K562 (cell line): ENCODE measurements around the gene IMMP2L. TPM values are rescaled to one million over a fixed set of nuclear protein-coding genes. Genes with fewer than 3 reads are reported as not detected.

Experiments used
- MCM5 ChIP-seq: fragments of 450-650 bp; IDR thresholded peaks from 2 replicates; pipeline ENCODE4 v1.6.1; 2016; ENCODE audit warnings: low read depth
- NFIC ChIP-seq: fragments of 450-650 bp; IDR thresholded peaks from 2 replicates; pipeline ENCODE4 v1.6.1; 2017; ENCODE audit warnings: mild to moderate bottlenecking, inconsistent platforms
- PCBP2 ChIP-seq: fragments of 200-400 bp; formaldehyde crosslinking; IDR thresholded peaks from 2 replicates; pipeline ENCODE4 v1.6.1; 2018; ENCODE audit warnings: low read length, low read depth, mild to moderate bottlenecking, moderate library complexity; ENCODE audit not compliant: poor library complexity, severe bottlenecking
- RBM15 ChIP-seq: fragments of 200-400 bp; formaldehyde crosslinking; IDR thresholded peaks from 2 replicates; pipeline ENCODE4 v1.6.1; 2018; ENCODE audit warnings: mild to moderate bottlenecking, low read length, moderate library complexity; ENCODE audit not compliant: insufficient read depth
- RBM17 ChIP-seq: fragments of 200-400 bp; formaldehyde crosslinking; IDR thresholded peaks from 2 replicates; pipeline ENCODE4 v1.6.1; 2017; ENCODE audit warnings: low read depth, mild to moderate bottlenecking, low read length, borderline replicate concordance
- TFAM ChIP-seq: fragments of 250-450 bp; sonication (Bioruptor Pico); conservative IDR thresholded peaks from 2 replicates; pipeline ENCODE4 v1.5.0; 2021; ENCODE audit warnings: mild to moderate bottlenecking, moderate library complexity
- ZNF707 ChIP-seq: fragments of 250-450 bp; sonication (Bioruptor Pico); conservative IDR thresholded peaks from 2 replicates; pipeline ENCODE4 v1.8.0; 2022; ENCODE audit warnings: inconsistent platforms, mild to moderate bottlenecking, moderate library complexity
- ZNF75A ChIP-seq: fragments of 450-650 bp; formaldehyde crosslinking; IDR thresholded peaks from 2 replicates; pipeline ENCODE4 v1.4.0; 2020; ENCODE audit warnings: mild to moderate bottlenecking
- polyA plus RNA-seq, 8 experiments: library from polyadenylated mRNA; depleted of rRNA in 4 of 8; stranded (reverse) in 5 of 8; unstranded in 3 of 8; fragments of >200 nt; fragmentation: Nextera tagmentation in 2 of 8; fragmentation: Illumina TruSeq in 1 of 8; extraction: Ambion mirVana in 2 of 8; extraction: Trizol in 1 of 8; gene quantifications; 2 replicates each; pipeline versions ENCODE4 v1.2.1 to v1.2.3, GENCODE V29; 2011 to 2014; ENCODE audit warnings: inconsistent platforms in 1 of 8, missing spikeins in 1 of 8
- total RNA-seq, 7 experiments: library from RNA; depleted of rRNA in 6 of 7; stranded (reverse); fragments of >200 nt in 6 of 7; fragmentation: Illumina TruSeq in 2 of 7; extraction: Trizol in 2 of 7; gene quantifications; 2 replicates each; pipeline versions ENCODE4 v1.2.1 to v1.2.3, GENCODE V29; 2011 to 2021; ENCODE audit warnings: low replicate concordance in 1 of 7
- TF ChIP-seq, protein P1 (sequence below): sonication (generic); formaldehyde crosslinking; IDR thresholded peaks from 2 replicates; pipeline ENCODE4 v1.8.0; 2023; ENCODE audit warnings: mild to moderate bottlenecking, missing genetic modification reagents
- TF ChIP-seq, protein P2 (sequence below): fragments of 250-450 bp; sonication (Bioruptor Pico); IDR thresholded peaks from 2 replicates; pipeline ENCODE4 v1.9.0; 2021; ENCODE audit warnings: mild to moderate bottlenecking

Gene IMMP2L
- total and polyA plus RNA-seq, 9 of the 15 experiments (the other 6 are each of a cell fraction or from before 2014, with no cell fraction given) = 29.7 to 116 (median 53.0) TPM

DNA sequence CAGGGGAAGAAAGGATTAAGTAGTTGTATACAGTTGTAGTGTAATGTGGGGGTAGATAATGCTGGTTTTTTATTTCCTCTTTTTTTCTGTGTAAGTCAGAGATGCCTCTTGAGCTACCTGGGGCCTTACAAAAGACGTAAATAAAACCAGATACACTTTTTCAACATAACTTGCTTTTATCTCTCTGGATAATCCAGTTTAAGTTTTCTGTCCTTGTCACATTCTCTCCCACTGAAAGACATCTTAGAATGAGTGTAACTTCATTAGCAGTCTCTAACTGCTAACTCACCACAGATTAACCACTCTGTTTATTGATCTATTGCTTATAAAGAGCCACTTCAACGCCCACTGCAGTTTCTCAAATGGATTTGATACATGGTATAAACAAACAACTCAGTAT lies 535.5 kb downstream of the IMMP2L start (continued):
- TF ChIP-seq, protein P1, sequence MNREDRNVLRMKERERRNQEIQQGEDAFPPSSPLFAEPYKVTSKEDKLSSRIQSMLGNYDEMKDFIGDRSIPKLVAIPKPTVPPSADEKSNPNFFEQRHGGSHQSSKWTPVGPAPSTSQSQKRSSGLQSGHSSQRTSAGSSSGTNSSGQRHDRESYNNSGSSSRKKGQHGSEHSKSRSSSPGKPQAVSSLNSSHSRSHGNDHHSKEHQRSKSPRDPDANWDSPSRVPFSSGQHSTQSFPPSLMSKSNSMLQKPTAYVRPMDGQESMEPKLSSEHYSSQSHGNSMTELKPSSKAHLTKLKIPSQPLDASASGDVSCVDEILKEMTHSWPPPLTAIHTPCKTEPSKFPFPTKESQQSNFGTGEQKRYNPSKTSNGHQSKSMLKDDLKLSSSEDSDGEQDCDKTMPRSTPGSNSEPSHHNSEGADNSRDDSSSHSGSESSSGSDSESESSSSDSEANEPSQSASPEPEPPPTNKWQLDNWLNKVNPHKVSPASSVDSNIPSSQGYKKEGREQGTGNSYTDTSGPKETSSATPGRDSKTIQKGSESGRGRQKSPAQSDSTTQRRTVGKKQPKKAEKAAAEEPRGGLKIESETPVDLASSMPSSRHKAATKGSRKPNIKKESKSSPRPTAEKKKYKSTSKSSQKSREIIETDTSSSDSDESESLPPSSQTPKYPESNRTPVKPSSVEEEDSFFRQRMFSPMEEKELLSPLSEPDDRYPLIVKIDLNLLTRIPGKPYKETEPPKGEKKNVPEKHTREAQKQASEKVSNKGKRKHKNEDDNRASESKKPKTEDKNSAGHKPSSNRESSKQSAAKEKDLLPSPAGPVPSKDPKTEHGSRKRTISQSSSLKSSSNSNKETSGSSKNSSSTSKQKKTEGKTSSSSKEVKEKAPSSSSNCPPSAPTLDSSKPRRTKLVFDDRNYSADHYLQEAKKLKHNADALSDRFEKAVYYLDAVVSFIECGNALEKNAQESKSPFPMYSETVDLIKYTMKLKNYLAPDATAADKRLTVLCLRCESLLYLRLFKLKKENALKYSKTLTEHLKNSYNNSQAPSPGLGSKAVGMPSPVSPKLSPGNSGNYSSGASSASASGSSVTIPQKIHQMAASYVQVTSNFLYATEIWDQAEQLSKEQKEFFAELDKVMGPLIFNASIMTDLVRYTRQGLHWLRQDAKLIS (CRISPR knock-in tag) = no peak
- no peak for TF ChIP-seq TFAM (CRISPR knock-in tag)
- TF ChIP-seq, protein P2, sequence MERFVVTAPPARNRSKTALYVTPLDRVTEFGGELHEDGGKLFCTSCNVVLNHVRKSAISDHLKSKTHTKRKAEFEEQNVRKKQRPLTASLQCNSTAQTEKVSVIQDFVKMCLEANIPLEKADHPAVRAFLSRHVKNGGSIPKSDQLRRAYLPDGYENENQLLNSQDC = no peak
- TF ChIP-seq MCM5 = no peak
- TF ChIP-seq RBM15 = no peak
- no peak for TF ChIP-seq ZNF707 (CRISPR knock-in tag)
- no peak for TF ChIP-seq RBM17
- no peak for TF ChIP-seq NFIC
- no peak for TF ChIP-seq ZNF75A (CRISPR knock-in tag)
- TF ChIP-seq PCBP2 = no peak
